GM19455 (cell line): Measurements from ENCODE around the gene SLF2.

ENCODE experiments used
- ATAC-seq: cut with Tn5 transposase; IDR thresholded peaks from one replicate; pipeline ENCODE4 v1.9.1; 2021; ENCODE audit not compliant: unreplicated experiment

The SLF2 gene, protein sequence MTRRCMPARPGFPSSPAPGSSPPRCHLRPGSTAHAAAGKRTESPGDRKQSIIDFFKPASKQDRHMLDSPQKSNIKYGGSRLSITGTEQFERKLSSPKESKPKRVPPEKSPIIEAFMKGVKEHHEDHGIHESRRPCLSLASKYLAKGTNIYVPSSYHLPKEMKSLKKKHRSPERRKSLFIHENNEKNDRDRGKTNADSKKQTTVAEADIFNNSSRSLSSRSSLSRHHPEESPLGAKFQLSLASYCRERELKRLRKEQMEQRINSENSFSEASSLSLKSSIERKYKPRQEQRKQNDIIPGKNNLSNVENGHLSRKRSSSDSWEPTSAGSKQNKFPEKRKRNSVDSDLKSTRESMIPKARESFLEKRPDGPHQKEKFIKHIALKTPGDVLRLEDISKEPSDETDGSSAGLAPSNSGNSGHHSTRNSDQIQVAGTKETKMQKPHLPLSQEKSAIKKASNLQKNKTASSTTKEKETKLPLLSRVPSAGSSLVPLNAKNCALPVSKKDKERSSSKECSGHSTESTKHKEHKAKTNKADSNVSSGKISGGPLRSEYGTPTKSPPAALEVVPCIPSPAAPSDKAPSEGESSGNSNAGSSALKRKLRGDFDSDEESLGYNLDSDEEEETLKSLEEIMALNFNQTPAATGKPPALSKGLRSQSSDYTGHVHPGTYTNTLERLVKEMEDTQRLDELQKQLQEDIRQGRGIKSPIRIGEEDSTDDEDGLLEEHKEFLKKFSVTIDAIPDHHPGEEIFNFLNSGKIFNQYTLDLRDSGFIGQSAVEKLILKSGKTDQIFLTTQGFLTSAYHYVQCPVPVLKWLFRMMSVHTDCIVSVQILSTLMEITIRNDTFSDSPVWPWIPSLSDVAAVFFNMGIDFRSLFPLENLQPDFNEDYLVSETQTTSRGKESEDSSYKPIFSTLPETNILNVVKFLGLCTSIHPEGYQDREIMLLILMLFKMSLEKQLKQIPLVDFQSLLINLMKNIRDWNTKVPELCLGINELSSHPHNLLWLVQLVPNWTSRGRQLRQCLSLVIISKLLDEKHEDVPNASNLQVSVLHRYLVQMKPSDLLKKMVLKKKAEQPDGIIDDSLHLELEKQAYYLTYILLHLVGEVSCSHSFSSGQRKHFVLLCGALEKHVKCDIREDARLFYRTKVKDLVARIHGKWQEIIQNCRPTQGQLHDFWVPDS

DNA sequence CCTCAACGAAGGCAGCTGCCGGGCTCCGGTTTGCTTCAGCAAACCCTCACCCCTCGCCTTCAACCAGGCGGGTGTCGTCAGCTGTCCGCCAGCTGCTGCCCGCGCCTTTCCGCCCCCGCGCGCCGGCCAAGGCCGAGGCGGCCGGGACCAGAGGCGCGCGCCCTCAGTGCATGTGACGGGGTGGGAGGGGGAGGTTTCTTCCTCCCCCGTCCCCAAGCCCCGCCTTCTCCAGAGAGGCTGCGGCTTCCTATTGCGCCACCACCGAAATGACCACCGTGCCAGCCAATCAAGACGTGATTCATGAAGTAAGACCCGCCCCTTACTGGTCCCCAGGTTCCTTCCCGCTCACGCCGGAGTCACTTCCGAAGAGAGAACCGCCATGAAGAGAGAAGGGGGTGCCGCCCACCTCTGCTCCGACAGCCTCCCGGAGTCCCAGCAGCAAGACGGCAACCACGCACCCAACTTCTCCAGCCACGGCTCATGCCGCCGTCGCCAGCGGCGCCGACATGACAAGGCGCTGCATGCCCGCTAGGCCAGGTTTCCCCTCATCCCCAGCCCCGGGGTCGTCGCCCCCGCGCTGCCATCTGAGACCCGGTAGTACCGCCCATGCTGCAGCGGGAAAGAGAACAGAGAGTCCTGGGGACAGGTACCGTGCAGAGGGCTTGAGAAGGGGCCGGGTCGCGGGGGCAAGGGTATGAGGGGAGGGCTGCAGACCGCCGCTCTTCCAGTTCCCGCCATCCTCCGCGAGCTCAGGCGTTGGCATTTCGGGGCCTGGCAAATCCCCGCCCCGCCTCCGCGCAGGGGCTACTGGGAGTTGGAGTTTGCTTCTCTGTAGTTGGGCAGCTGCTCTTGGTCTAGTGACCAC is at the start of gene SLF2:
TSS of gene SLF2 (plus strand) at position 359 of the 865 bp plus-strand sequence. CDS start at position 507, 148 bp downstream.
- ATAC-seq = peak; percentile 96

DNA sequence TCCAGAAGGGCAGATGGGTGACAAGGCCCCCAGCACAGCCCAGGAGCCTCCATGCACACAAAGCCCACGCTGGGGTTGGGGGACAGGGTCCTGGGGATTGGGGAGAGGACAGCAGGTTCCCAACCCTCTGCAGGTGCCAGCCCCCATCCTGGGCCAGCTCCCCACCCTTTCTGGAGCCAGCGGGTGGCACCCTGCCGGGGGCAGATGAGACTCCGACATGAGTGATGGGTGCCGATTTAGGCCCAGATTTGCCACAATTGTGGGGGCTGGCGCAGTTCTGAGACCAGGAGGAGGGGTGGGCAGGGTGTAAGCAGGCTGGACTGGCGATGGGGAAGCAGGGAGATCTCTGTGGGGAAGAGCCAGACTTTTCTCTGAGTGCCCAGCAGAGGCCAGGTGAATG is 49.3 kb upstream of the SLF2 start:
- ATAC-seq = no peak

DNA sequence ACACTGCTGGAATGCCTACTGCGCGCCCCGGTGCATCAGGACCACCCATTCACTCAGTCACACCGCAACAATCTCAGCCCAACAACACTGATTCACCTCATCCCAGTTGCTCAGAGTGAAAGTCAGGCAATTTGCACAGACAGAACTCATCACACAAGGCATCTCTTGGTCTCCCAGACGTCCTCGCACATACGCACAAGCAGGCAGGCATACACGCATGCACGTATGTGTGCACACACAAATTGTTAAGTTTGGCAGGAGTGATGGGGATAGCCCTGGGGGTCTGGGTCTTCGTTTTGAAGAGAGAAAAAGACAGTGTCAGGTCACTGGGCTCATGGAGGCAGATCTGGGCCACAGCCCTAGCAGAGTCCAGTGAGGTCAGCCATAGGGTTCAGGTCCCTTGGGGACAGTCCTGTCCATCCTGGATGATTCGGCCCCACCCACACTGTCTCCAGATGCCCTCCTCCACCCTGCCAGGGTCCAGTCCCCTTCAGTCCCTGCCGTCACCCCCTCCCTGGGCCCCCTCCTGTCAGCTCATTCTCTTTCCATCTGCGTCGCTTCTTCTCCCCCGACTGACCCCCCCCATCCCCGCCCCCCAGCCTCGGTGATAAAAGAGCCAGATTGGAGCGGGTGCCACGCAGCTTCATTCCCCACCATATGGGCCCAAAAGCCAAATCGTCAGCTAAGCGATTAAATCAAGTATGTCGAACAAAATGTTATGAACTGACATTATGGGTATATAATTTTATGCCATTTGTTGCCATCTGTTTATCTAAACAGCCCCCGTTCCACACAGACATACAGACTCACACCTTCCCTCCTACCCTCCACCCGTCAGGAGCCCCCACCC is 48.5 kb upstream of the SLF2 start:
- no peak for ATAC-seq

DNA sequence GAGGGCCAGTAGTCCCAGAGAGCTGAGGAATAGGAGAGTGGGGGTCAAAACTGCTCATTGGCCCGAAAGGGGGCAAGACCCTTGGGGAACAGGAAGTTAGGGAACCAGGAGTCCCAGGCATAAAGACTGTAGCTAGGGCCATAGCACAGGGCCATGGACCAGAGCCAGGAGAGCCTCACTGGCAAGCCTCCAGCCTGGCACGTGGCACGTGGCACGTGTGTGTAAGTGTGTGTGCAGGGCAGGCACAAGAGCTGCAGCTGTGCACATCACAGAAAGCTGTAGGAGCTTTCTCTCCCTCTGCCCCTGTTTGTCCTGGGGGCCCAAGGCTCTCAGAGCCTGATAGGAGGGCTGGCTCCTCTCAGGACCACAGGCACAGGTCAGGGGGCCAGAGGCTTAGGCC is 47.8 kb upstream of the SLF2 start:
- no peak for ATAC-seq

DNA sequence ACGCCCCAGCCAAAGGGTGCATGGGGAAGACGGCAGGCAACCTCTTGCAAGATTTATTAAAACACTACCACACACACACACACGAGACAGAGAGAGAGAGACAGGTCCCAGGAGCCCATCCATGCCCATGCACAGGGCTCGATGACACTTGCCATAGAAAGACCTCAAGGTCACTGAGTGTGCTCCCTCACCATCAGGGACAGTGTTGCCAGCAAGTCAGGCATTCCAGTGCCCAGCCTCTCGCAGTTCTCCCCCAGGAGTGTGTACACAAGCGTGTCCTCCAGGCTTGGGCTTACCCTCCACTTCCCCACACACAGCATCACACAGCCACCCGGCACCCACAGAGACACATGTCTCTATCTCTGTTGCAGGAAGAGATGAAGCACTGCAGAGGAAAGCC is 46.8 kb upstream of the SLF2 start:
- ATAC-seq = no peak

DNA sequence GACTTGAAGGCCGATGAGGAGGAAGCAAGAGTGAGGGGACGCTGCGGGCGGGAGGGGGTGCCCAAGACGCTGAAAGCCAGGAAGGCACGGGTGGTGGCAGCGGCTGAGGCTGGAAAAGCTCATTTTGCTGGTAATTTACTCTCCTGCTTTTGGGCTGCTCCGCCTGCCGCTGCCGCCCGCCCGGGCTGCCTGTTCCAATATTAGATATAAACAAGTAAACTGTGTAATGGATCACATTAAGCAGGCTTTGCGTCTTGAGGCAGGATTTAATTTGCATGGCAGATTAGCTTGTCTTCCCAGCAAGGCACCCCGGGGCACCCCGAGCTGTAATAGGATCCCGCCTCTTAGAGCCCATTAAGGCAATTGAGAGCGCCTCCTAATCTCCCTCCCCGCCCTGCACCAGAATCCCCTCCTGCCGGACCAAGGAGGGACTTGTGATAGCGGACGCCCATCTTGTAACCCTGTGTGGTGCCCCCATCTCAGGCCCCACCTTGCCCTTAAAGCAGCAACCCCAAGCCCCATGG is 46.1 kb upstream of the SLF2 start:
- no peak for ATAC-seq

DNA sequence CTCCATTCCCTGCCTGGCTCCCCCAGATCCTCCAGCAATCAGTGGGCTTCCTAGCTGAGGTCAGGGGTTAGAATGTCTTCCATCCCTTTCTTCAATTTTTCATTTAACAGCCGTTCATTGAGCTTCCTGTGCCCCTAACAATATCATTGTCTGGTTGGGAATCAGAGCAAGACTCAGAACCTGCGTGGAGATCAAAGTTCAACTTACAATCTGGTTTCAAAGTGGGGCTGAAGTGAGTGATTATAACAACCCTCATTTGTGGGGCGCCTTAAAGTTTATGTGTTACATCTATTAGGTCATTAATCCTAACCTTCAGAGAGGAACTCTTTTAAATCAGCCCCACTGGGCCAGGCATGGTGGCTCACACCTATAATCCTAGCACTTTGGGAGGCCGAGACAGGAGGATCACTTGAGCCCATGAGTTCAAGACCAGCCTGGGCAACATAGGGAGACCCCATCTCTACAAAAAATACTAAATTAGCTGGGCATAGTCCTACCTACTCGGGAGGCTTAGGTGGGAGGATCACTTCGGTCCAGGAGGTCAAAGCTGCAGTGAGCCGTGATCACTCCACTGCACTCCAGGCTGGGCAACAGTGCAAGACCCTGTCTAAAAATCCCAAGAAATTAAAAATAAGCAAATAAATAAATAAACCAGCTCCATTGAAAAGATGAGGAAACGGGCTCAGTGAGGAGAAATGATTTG is 45.4 kb upstream of the SLF2 start:
- no peak for ATAC-seq

DNA sequence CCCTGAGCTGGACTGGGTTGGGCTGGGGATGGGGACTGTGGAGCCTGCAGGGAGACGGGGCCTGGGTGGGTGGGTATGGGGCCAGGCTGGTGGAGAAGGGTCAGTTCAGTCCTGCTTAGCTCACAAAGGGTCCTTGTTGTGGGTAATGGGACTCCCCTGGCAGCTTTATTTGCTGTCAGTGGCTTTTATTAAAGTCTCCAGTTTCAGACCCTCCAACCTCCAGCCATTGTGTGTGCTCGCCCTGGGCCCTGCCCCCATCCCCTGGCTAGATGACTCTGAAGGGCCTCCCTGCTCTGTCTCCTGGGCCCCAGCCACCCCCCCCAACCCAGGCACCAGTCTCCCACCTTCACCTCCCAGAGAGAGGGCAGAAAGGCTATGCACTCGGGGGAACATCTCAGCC is 44.4 kb upstream of the SLF2 start:
- no peak for ATAC-seq

DNA sequence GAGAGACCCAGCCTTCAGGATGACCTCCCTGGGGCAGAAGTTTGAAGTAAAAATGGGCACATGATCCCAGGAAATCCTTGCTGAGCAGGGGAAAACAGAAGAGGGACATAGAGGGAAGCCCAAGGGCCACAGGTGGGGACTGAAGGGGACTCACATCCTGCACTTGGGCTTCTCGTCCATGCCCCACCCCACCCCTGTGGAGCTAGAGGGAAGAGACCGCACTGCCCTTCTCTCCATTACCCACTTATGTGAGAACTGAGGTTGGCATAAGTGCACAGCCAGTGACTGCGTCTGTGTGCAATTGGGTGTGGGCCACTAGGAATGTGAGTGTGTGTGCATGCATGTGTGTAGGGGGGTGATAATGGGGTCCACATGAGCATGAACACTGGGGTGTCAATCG is 43.4 kb upstream of the SLF2 start:
- ATAC-seq = no peak

DNA sequence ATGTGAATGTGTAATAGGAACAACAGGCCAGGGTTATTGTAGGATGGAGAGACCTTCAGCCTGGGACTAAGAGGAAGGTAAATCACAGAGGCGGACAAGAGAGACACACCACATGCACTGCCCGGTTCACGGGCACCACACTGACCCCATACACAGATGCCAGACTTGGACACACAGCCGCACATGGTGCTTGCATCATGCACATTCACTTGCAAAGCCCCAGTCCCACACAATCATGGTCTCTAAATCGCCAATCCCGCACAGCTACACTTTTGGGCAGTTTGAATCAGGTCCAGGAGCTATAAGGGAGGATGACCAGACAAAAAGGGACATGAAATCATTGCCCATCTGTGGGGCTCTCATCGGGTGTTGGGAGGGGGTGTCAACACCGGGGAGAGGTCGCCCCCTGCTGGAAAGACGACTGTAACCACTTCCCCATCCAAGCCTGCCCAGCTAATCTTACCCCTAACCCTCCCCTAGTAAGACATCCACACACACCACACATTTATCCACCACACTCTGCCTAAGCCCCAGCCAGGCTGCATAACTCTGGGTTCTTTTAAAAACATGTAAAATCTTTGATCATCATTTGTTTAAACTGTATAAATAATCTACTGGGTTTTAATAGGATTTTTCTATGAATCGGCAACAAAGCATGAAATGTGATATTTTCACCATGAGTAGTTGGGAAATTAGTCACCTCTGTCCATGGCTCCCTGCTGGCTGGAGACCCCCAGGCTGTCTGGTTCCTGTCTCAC is 40.5 kb upstream of the SLF2 start:
- ATAC-seq = no peak

DNA sequence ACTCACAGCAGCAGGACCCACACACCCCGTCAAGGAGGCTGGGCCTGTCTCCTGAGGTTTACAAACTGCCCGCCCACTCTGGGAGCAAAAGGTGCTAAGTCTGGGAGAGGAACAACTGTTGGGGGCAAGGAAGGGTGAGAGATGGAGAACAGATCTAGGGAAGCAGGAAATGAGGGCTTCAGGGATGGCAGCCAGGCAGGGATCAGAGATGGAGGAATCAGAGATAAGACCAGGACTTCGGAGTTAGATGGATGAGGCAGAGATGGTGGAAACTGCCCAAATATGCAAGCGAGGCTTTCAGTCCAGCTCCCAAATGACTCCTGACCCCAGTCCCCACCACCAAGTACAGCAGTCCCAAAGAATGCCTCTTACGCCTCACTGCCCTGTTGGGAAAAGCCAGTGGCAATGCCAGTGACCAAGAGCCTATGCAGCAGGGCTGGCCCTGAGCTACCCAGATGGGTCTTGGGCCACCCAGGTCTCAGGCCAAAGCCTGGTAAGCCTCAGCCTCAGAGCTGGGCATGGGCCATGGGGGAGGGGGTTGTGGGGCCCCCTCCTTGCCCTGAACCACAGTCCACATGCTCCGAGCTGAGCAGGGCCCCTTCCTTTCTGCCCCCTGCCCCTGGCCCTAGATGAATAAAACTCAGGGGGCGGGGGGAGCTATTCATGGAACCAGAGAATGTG is 39.5 kb upstream of the SLF2 start:
- no peak for ATAC-seq

DNA sequence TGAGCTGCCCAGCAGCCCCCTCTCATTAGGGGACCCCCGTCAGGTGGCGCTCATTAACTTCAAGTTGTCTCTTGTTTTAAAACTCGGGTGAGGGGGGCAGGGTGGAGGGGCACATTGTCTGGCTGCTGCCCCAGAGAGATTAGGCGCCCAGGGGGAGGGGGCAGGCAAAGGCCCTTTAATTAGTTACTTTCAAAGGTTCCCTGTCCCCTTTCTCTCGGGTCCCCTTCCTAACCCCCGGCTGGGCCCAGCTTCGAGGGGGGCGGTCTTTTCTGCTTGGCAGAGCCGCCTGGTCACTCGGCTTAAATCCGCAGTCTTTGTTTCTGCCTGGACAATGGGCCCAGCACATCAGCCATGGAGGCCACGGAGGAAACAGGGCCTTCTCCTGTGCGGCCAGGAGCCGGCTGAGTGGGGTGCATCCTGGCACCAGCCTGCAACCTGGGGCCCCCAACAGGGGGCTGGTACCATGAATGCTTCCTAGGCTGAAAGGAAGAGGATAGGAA is 38.9 kb upstream of the SLF2 start:
- no peak for ATAC-seq

DNA sequence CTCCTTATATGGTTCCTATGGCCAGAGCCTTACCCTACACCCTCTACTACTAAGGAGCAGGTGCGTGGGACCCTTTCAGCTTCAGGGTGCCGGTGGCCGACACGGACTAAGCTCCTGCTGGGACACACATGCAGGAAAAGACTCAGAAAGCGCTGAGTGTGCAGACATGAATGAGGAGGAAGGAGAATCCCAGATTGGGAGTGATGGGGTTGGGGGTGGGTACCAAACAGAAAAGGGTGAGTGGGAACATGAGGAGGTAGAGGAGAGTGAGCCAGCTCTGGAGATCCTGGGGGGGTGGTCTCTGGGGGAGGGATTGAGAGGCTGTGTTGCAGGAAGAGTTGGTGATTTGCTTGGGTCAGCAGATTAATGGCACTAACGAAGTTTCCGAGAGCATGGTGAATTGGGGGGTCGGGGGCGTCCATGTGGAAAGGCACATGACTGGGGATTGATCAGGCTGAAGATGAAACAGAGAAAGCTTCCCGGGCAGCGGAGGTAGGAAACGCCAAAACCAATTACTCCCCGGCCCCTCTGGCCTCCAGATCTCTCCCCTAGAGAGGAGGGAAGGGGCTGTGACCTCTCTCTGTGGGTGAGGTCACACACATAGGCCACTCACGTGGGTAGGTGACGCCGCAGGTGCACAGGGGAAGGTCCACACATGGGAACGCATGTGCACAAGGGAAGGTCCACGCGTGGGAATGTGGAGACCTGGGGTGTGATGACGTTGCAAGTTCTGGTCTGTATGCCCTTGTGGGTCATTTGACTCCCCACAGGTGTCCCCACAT is 37.9 kb upstream of the SLF2 start:
- ATAC-seq = no peak

DNA sequence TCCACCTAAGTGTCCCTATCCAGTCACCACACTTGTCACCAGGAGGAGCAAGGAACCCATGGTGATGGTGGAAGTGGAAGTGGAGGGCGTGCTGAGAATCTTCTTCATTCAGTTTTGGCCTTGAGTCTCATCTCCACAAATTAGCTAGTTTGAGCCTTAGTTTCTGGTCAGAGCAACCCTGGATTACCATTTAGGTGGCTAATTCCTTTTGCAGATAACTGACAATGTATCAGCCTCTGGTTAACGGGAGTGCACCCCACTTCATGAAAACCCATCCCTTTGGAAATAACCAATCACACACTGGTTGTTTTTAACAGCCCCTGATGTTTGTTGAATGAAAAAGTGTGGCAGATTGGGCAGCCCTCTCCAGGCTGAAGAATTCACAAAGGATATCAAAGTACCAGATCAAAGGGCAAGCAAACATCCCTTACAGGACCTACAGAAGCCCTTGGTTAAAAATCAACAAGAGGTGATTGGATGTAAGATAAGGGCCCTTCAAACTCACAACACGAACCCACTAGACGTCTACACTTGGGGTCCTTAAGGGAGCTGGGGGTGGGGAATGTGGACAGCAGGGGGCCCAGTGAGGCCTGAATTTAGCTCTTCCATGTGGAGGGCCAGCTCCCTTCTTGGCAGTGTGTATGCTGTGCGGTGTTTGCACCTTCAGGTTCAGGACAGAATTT is 37.1 kb upstream of the SLF2 start:
- ATAC-seq = no peak

DNA sequence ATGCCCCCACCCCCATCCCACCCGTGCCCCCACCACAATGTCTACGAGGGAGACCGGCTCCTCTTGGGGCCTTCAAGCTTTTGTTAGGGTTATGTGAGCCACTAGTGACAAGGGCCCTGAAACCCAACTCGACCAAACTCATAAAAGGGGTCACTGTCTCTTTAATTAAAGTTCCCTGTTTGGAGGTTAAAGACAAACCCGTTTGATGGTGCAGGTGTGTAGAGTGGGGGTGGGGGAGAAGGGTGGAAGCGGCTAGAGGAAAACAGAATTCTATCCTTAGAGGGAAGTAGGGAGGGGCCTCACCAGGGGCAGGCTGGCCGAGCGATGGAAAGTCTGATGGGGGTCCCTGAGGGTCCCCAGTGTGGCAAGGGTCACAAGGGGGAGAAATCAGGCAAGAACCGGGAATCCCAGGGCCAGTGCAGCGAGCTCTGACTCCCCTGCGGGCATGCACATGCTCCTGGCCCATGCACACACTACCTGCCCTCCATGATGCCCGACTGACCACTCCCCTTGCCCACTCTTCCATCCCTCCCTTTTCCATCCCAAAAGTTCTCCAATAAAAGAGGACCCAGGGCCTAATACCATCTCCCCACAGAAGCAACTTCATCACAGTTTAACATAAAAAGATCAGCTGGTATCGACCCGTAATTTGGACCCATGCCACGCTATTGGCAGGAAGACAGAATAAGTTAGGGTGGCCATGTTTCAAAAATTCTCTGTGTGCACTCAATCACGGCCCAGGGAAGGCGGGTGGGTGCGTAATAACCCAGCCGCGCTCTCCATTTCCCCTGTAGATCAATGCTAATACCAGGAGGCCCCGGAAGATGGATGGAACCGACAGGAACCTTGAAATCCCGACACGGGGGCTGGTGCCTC is 35.9 kb upstream of the SLF2 start:
- no peak for ATAC-seq
